Mesendoderm (in vitro differentiated cells): ENCODE results near the gene FREY1.
A peak's percentile ranks its signal among the peaks of the same experiment; 100 is the strongest.
"Not testable (repeated sequence)": the region's sequence is repeated elsewhere in the genome, so short reads cannot be mapped to it uniquely, and the experiment has no call there.

Experiments used
- DNase-seq: peaks from one replicate; pipeline ENCODE4 v3.0.0; 2013
- H2AK5ac ChIP-seq: 2 replicates; pipeline ENCODE4 v1.6.1; 2013; ENCODE audit warnings: low read length, inconsistent platforms
- H2BK120ac ChIP-seq: 2 replicates; pipeline ENCODE4 v1.6.1; 2013; ENCODE audit warnings: low read depth, mild to moderate bottlenecking, low read length, moderate library complexity, mixed read lengths
- H2BK15ac ChIP-seq: replicated peaks from 2 replicates; pipeline ENCODE4 v1.6.1; 2013; ENCODE audit warnings: low read depth, mild to moderate bottlenecking, moderate library complexity
- H2BK5ac ChIP-seq: 2 replicates; pipeline ENCODE4 v1.6.1; 2013; ENCODE audit warnings: low read length, inconsistent platforms
- H3K18ac ChIP-seq: 2 replicates; pipeline ENCODE4 v1.6.1; 2013; ENCODE audit warnings: mild to moderate bottlenecking, low read length, mixed read lengths
- H3K23ac ChIP-seq: one replicate; pipeline ENCODE4 v1.6.1; 2013; ENCODE audit warnings: low read length
- H3K27ac ChIP-seq: 2 replicates; pipeline ENCODE4 v1.5.1; 2013; ENCODE audit warnings: low read depth, mild to moderate bottlenecking, inconsistent platforms, low read length, moderate library complexity
- H3K27me3 ChIP-seq: 2 replicates; pipeline ENCODE4 v1.6.1; 2013; ENCODE audit warnings: low read length, control low read depth, mild to moderate bottlenecking, inconsistent platforms; ENCODE audit not compliant: insufficient read depth, poor library complexity
- H3K36me3 ChIP-seq: 2 replicates; pipeline ENCODE4 v1.6.1; 2013; ENCODE audit warnings: low read length, inconsistent platforms; ENCODE audit not compliant: control insufficient read depth, insufficient read depth
- H3K4ac ChIP-seq: one replicate; pipeline ENCODE4 v1.6.1; 2013; ENCODE audit warnings: low read depth, mild to moderate bottlenecking, low read length, moderate library complexity
- H3K4me1 ChIP-seq: 2 replicates; pipeline ENCODE4 v1.6.1; 2013; ENCODE audit warnings: low read depth, low read length, inconsistent platforms; ENCODE audit not compliant: control insufficient read depth
- H3K4me2 ChIP-seq: 2 replicates; pipeline ENCODE4 v1.6.1; 2013; ENCODE audit warnings: low read length
- H3K4me3 ChIP-seq: 2 replicates; pipeline ENCODE4 v1.5.1; 2013; ENCODE audit warnings: mild to moderate bottlenecking, low read length
- H3K56ac ChIP-seq: one replicate; pipeline ENCODE4 v1.6.1; 2013; ENCODE audit warnings: low read length
- H3K79me1 ChIP-seq: 2 replicates; pipeline ENCODE4 v1.6.1; 2013; ENCODE audit warnings: low read length, inconsistent platforms
- H3K79me2 ChIP-seq: 2 replicates; pipeline ENCODE4 v1.6.1; 2013; ENCODE audit warnings: mild to moderate bottlenecking, low read length; ENCODE audit not compliant: control insufficient read depth, insufficient read depth
- H3K9ac ChIP-seq: 2 replicates; pipeline ENCODE4 v1.6.1; 2013; ENCODE audit warnings: low read length, inconsistent platforms
- H4K5ac ChIP-seq: one replicate; pipeline ENCODE4 v1.6.1; 2013; ENCODE audit warnings: low read length
- H4K8ac ChIP-seq: one replicate; pipeline ENCODE4 v1.6.1; 2013; ENCODE audit warnings: low read depth, mild to moderate bottlenecking, control low read depth, low read length, moderate library complexity
- WGBS: extraction: QIAGEN DNeasy Blood & Tissue Kit; methylation state at CpG from one replicate; pipeline ENCODE4 v1.1.7; 2013; ENCODE audit warnings: low lambda C conversion rate, missing lambda C conversion rate; ENCODE audit not compliant: insufficient coverage; ENCODE audit errors: extremely low coverage; 5-methylcytosine and 5-hydroxymethylcytosine counted together

FREY1 gene

DNA sequence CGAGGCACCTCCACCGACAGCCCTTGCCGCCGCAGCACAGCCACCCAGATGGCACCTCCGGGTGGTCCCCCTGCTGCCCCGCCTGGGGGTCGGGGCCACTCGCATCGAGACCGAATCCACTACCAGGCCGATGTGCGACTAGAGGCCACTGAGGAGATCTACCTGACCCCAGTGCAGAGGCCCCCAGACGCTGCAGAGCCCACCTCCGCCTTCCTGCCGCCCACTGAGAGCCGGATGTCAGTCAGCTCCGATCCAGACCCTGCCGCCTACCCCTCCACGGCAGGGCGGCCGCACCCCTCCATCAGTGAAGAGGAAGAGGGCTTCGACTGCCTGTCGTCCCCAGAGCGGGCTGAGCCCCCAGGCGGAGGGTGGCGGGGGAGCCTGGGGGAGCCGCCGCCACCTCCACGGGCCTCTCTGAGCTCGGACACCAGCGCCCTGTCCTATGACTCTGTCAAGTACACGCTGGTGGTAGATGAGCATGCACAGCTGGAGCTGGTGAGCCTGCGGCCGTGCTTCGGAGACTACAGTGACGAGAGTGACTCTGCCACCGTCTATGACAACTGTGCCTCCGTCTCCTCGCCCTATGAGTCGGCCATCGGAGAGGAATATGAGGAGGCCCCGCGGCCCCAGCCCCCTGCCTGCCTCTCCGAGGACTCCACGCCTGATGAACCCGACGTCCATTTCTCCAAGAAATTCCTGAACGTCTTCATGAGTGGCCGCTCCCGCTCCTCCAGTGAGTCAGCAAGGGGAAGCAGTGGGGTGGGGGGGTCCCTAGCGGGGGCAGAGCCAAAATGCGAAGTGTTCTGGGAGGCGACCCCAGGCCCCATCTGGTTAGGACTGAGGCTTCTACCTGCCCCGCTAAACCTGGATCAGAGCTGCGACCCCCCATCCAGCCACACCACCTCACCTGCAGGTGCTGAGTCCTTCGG is 4.4 kb downstream of the FREY1 start:
- H2BK5ac ChIP-seq, result no peak overlapping the region
- peaks cover 1% of the 10 kb centered on the region for H3K4me1 ChIP-seq
- H3K79me1 ChIP-seq, result no peaks in the 10 kb centered on the region
- no peak overlapping the region for H2BK120ac ChIP-seq
- no peak overlapping the region for H3K27ac ChIP-seq
- H3K9ac ChIP-seq, result no peak overlapping the region
- DNase-seq, result no peak
- no peak overlapping the region for H2BK15ac ChIP-seq
- H3K56ac ChIP-seq, result no peak overlapping the region
- H2AK5ac ChIP-seq, result no peak overlapping the region
- H3K4ac ChIP-seq, result no peak overlapping the region
- no peak overlapping the region for H4K8ac ChIP-seq
- no peak overlapping the region for H3K4me2 ChIP-seq
- no peaks in the 10 kb centered on the region for H3K36me3 ChIP-seq
- no peak overlapping the region for H4K5ac ChIP-seq
- H3K79me2 ChIP-seq, result no peaks in the 10 kb centered on the region
- WGBS, result no CpG with 5 or more reads among the region's 56 CpGs
- H3K18ac ChIP-seq, result no peak overlapping the region
- no peak overlapping the region for H3K23ac ChIP-seq
- H3K4me3 ChIP-seq, result no peak overlapping the region
- H3K27me3 ChIP-seq, result no peaks in the 10 kb centered on the region

DNA sequence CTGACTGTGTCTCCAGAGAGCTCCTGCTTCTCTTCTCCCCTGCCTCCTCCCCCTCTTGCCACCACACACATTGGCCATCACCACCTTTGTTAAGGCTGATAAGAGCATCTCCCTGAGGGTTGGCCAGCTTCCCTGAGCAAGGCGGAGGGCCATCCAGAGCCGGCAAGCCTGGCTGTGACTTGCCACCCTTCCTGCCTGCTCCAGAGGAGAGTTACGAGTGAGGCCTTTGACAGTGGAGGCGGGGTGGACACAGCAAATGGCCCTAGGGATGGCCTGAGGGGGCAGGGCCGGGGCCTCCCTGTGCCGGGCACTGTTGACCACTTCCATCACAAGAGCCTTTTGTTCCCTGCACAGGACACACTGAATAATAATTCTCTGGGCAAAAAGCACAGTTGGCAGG is 5.4 kb downstream of the FREY1 start:
- Histone ChIP-seq H3K4ac (no peak overlapping the region), H3K23ac (no peak overlapping the region), H3K4me2 (no peak overlapping the region)

DNA sequence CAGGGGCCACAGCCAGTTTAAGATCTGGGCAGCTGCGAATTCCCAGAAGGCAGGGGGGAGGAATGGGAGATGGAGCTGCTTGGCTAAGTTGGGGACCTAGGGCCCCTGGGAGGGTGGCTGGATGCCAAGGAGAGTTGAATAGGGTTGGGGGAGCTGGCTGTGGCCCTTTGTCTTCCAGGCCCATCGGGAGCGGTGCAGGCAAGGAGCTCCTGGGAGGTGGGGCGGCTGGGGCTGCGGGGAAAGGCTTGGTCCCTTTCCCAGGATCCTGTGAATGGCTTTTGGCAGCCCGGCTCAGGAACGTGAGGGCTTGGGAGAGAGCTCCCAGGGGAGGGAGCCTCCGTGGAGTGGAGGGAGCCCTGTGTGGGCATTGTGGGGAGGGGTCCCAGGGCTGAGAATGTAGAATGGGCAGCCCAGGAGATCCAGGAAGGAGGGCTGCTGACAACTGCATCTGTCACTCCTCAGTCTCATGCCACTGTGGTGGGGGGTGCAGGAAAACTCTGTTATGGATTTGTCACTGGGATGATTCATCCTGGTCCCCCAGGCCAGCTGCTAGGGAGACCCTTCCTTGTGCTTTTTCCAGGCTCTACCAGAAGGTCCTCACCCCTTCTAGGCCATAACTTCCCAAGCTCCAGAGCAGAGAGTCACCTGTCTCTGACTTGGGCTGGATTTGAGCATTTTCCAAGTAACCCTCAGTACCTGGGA is 6.0 kb downstream of the FREY1 start:
- no peaks in the 10 kb centered on the region for H3K79me1 ChIP-seq
- H4K8ac ChIP-seq, result no peak overlapping the region
- H4K5ac ChIP-seq, result no peak overlapping the region
- no peaks in the 10 kb centered on the region for H3K36me3 ChIP-seq
- no peak overlapping the region for H3K27ac ChIP-seq
- no peak overlapping the region for H3K23ac ChIP-seq
- no peak for DNase-seq
- no peak overlapping the region for H3K18ac ChIP-seq
- H2BK15ac ChIP-seq, result no peak overlapping the region
- H3K4me3 ChIP-seq, result no peak overlapping the region
- no peak overlapping the region for H3K4ac ChIP-seq
- H3K4me1 ChIP-seq, result peaks cover 1% of the 10 kb centered on the region
- no peak overlapping the region for H2BK120ac ChIP-seq
- no CpG with 5 or more reads among the region's 8 CpGs for WGBS
- H3K56ac ChIP-seq, result no peak overlapping the region
- no peak overlapping the region for H2AK5ac ChIP-seq
- H3K79me2 ChIP-seq, result no peaks in the 10 kb centered on the region
- H2BK5ac ChIP-seq, result no peak overlapping the region
- no peak overlapping the region for H3K9ac ChIP-seq
- no peaks in the 10 kb centered on the region for H3K27me3 ChIP-seq
- H3K4me2 ChIP-seq, result peak overlapping the region; percentile 48

More for the DNA sequence above, 5.4 kb downstream of the FREY1 start:
- no peaks in the 10 kb centered on the region for H3K79me2 ChIP-seq
- no CpG with 5 or more reads among the region's 6 CpGs for WGBS
- no peak overlapping the region for H2BK120ac ChIP-seq
- no peak overlapping the region for H2AK5ac ChIP-seq
- H4K5ac ChIP-seq, result no peak overlapping the region
- H3K9ac ChIP-seq, result no peak overlapping the region
- H2BK15ac ChIP-seq, result no peak overlapping the region
- no peaks in the 10 kb centered on the region for H3K36me3 ChIP-seq
- H4K8ac ChIP-seq, result no peak overlapping the region
- no peaks in the 10 kb centered on the region for H3K79me1 ChIP-seq
- H3K27ac ChIP-seq, result no peak overlapping the region
- no peak for DNase-seq
- H3K56ac ChIP-seq, result no peak overlapping the region
- peaks cover 1% of the 10 kb centered on the region for H3K4me1 ChIP-seq
- no peak overlapping the region for H3K18ac ChIP-seq
- no peak overlapping the region for H2BK5ac ChIP-seq
- H3K27me3 ChIP-seq, result no peaks in the 10 kb centered on the region
- no peak overlapping the region for H3K4me3 ChIP-seq

DNA sequence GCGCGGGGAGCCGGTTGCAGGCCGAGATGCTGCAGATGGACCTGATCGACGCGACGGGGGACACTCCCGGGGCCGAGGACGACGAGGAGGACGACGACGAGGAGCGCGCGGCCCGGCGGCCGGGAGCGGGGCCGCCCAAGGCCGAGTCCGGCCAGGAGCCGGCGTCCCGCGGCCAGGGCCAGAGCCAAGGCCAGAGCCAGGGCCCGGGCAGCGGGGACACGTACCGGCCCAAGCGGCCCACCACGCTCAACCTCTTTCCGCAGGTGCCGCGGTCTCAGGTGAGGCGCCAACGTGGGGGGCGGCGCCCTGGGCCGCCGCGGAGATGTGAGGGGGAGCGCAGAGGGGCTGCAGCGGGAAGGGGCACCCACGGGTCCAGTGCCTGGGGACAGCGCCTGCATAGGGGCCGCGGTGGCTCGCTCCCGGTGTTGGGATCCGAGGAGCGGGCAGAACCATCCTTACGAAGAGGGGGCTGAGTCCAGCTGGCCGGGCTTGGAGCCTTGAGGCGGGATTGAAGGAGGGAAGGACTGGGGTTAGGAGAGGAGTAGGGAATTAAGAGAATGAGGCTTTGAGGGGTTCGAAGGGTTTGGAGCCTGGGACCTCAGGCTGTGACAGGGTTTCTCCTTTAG is 6.8 kb downstream of the FREY1 start:
- H3K4me1 ChIP-seq, H2BK120ac ChIP-seq, H2AK5ac ChIP-seq, H3K79me1 ChIP-seq, DNase-seq, H4K5ac ChIP-seq, H3K4ac ChIP-seq, H2BK5ac ChIP-seq, H3K36me3 ChIP-seq, H3K23ac ChIP-seq, H3K18ac ChIP-seq, H3K27ac ChIP-seq, H4K8ac ChIP-seq, H3K27me3 ChIP-seq, H3K79me2 ChIP-seq, H2BK15ac ChIP-seq: not testable (repeated sequence)
- Histone ChIP-seq H3K56ac (peak overlapping the region; percentile 70), H3K4me3 (peak overlapping the region; percentile 11), H3K9ac (peak overlapping the region; percentile 67), H3K4me2 (peak overlapping the region; percentile 48)
- no CpG with 5 or more reads among the region's 59 CpGs for WGBS

DNA sequence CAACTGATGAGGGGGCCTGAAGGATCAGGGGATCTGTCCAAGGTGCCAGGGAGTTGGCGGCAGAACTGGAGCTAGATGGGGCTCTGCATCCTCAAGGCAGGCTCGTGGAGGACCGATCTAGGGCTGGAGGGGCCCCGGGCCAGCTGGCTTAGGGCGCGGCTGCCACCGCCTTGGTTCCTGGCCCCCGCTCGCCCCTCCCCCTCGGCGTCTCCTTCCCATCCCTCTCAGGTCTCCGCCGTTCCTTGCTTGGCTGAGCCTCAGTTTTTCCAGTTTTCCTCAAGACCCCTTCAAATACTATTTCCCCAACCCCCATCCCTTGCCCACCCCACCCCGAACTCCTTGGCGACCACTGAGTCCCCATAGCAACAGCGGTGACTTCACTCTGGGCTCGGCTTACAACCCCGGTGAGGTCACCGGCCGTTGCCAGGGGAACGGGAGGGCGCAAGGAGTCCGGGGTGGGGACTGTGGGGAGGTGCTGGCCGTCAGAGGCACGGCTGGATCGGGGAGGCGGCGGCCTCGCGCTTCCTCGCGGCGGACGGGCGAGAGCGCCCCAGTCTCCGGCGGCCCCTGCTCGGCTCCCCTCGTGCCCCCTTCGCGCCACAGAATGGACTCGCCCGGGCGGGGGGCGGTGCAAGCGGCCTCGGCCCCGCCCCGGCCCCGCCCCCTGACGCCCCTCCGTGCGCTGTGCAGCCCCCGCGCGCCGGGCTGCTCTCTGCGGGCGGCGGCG is 7.5 kb downstream of the FREY1 start:
- Histone ChIP-seq H3K36me3 (no peaks in the 10 kb centered on the region), H2BK5ac (no peak overlapping the region), H4K5ac (no peak overlapping the region), H3K4me3 (peak overlapping the region; percentile 30), H3K56ac (peak overlapping the region; percentile 89), H3K4ac (no peak overlapping the region), H2BK15ac (no peak overlapping the region), H3K4me2 (peak overlapping the region; percentile 42), H3K79me1 (no peaks in the 10 kb centered on the region), H3K4me1 (peaks cover 1% of the 10 kb centered on the region), H2BK120ac (no peak overlapping the region), H4K8ac (no peak overlapping the region), H3K23ac (no peak overlapping the region), H3K27ac (no peak overlapping the region), H3K79me2 (no peaks in the 10 kb centered on the region), H3K18ac (no peak overlapping the region), H2AK5ac (no peak overlapping the region), H3K9ac (peak overlapping the region; percentile 64), H3K27me3 (no peaks in the 10 kb centered on the region)
- peak; percentile 96 for DNase-seq
- WGBS, result no CpG with 5 or more reads among the region's 62 CpGs
